ENCODE results near the gene PACC1. TPM values are rescaled to one million over a fixed set of nuclear protein-coding genes. Genes with fewer than 3 reads are reported as not detected.

The PACC1 gene
- total RNA-seq, 3 donors from 2014 or later: 2.7 to 6.2 (median 4.2) TPM

DNA sequence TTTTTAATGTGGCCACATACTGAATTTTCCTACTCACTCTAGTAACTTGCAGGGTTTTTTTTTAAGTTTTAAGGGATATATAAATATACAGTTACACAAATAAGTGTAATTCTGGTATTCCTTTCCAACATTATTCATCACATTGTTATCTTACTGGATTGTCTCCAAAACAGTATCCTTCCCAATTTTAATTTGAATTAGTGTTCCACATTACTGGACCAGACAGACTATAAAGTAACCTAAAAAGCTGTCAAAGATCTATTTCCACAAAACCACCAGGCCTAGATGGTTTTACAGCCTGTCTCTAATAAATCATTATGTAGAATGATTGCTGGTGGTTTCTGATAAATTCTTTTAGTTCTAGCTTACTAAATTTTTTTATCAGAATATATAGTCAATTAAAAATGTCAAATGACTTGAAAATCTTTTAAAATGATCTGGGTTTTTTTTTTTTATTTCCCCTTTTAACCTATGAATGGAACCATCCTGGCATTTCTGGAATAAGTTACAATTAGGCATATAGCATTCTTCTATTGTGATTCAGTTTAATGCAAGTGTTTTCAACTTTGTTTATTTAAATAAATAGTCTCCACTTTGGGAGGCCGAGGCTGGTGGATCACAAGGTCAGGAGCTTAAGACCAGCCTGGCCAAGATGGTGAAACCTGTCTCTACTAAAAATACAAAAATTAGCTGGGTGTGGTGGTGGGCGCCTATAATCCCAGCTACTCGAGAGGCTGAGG is 59.3 kb downstream of the PACC1 start:
- intact Hi-C loops (cut with DNase I; ENCODE audit: low total_unique reads): no loop called here
- no peak overlapping the region for H3K4me3 ChIP-seq
- DNase-seq (ENCODE audit: low spot score in 2 of 2): no peak
- peaks cover 4% of the 10 kb centered on the region for H3K36me3 ChIP-seq
- TF ChIP-seq POLR2A (IDR thresholded peaks at IDR 0.05): no peak
- TF ChIP-seq, protein P1, sequence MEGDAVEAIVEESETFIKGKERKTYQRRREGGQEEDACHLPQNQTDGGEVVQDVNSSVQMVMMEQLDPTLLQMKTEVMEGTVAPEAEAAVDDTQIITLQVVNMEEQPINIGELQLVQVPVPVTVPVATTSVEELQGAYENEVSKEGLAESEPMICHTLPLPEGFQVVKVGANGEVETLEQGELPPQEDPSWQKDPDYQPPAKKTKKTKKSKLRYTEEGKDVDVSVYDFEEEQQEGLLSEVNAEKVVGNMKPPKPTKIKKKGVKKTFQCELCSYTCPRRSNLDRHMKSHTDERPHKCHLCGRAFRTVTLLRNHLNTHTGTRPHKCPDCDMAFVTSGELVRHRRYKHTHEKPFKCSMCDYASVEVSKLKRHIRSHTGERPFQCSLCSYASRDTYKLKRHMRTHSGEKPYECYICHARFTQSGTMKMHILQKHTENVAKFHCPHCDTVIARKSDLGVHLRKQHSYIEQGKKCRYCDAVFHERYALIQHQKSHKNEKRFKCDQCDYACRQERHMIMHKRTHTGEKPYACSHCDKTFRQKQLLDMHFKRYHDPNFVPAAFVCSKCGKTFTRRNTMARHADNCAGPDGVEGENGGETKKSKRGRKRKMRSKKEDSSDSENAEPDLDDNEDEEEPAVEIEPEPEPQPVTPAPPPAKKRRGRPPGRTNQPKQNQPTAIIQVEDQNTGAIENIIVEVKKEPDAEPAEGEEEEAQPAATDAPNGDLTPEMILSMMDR (IDR thresholded peaks at IDR 0.05): no peak
- no peak overlapping the region for H3K27ac ChIP-seq
- no peaks in the 10 kb centered on the region for H3K9me3 ChIP-seq
- H3K27me3 ChIP-seq: no peaks in the 10 kb centered on the region
- H3K4me1 ChIP-seq: no peaks in the 10 kb centered on the region

- no peak for DNase-seq (ENCODE audit: low spot score in 2 of 2)
- Histone ChIP-seq H3K27me3 (no peaks in the 10 kb centered on the region), H3K27ac (no peak overlapping the region), H3K4me3 (no peak overlapping the region), H3K36me3 (peaks cover 3% of the 10 kb centered on the region), H3K9me3 (no peaks in the 10 kb centered on the region), H3K4me1 (no peaks in the 10 kb centered on the region)
- intact Hi-C loops (cut with DNase I; ENCODE audit: low total_unique reads): no loop called here
- TF ChIP-seq, protein P1 (IDR thresholded peaks at IDR 0.05): no peak
- TF ChIP-seq POLR2A (IDR thresholded peaks at IDR 0.05) (no peak), POLR2AphosphoS5 (IDR thresholded peaks at IDR 0.05) (no peak)
Measured at GRCh38 chr1:212354464-212354863, 60.2 kb downstream of the PACC1 start.

DNA sequence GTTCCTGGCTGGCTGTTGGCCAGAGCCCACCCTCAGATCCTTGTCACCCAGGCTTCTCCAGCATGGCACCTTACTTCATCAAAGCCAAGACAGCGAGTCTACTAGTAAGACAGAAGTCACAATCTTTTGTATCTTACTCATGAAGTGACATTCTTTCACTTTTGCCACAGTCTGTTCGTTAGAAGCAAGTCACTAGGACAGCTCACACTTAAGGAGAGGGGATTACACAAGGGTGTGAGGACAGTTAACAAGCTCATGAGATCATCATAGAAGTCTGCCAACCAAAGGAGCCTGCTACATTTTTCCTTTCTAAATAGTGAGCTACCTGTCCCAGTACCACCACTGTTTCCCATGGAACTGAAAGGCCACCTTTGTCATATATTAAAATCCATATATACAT is 61.5 kb downstream of the PACC1 start:
- Histone ChIP-seq H3K9me3 (no peaks in the 10 kb centered on the region), H3K36me3 (peaks cover 2% of the 10 kb centered on the region), H3K4me3 (no peak overlapping the region), H3K4me1 (no peaks in the 10 kb centered on the region), H3K27ac (no peak overlapping the region), H3K27me3 (no peaks in the 10 kb centered on the region)
- DNase-seq (ENCODE audit: low spot score in 2 of 2): no peak
- no peak for TF ChIP-seq POLR2A (IDR thresholded peaks at IDR 0.05)
- no peak for TF ChIP-seq POLR2AphosphoS5 (IDR thresholded peaks at IDR 0.05)
- intact Hi-C loops (cut with DNase I; ENCODE audit: low total_unique reads): no loop called here

- TF ChIP-seq, protein P1 (IDR thresholded peaks at IDR 0.05): no peak
- no peak for TF ChIP-seq POLR2AphosphoS5 (IDR thresholded peaks at IDR 0.05)
- no peak for TF ChIP-seq POLR2A (IDR thresholded peaks at IDR 0.05)
- intact Hi-C loops (cut with DNase I; ENCODE audit: low total_unique reads): no loop called here
- no peaks in the 10 kb centered on the region for H3K36me3 ChIP-seq
Measured at GRCh38 chr1:212351588-212352362, 62.9 kb downstream of the PACC1 start.

GRCh38 chr1:212346601-212347000 is 68.1 kb downstream of the PACC1 start:
- TF ChIP-seq POLR2AphosphoS5 (IDR thresholded peaks at IDR 0.05): no peak
- TF ChIP-seq POLR2A (IDR thresholded peaks at IDR 0.05): no peak
- no peaks in the 10 kb centered on the region for H3K27me3 ChIP-seq
- no peak for DNase-seq (ENCODE audit: low spot score in 2 of 2)
- H3K27ac ChIP-seq: no peak overlapping the region
- no peak overlapping the region for H3K4me3 ChIP-seq
- intact Hi-C loops (cut with DNase I; ENCODE audit: low total_unique reads): no loop called here
- H3K9me3 ChIP-seq: no peaks in the 10 kb centered on the region
- H3K4me1 ChIP-seq: no peaks in the 10 kb centered on the region
- H3K36me3 ChIP-seq: no peaks in the 10 kb centered on the region

More at GRCh38 chr1:212351588-212352362, 62.9 kb downstream of the PACC1 start:
- Histone ChIP-seq H3K27me3 (no peaks in the 10 kb centered on the region), H3K4me1 (no peaks in the 10 kb centered on the region), H3K4me3 (no peak overlapping the region), H3K27ac (no peak overlapping the region), H3K9me3 (no peaks in the 10 kb centered on the region)
- no peak for DNase-seq (ENCODE audit: low spot score in 2 of 2)

- no peak overlapping the region for H3K4me3 ChIP-seq
- no peaks in the 10 kb centered on the region for H3K36me3 ChIP-seq
- H3K27ac ChIP-seq: no peak overlapping the region
- no peaks in the 10 kb centered on the region for H3K27me3 ChIP-seq
- no peak for TF ChIP-seq POLR2A (IDR thresholded peaks at IDR 0.05)
- TF ChIP-seq, protein P1 (IDR thresholded peaks at IDR 0.05): no peak
- TF ChIP-seq POLR2AphosphoS5 (IDR thresholded peaks at IDR 0.05): no peak
- intact Hi-C loops (cut with DNase I; ENCODE audit: low total_unique reads): no loop called here
- no peaks in the 10 kb centered on the region for H3K4me1 ChIP-seq
- H3K9me3 ChIP-seq: no peaks in the 10 kb centered on the region
- DNase-seq (ENCODE audit: low spot score in 2 of 2): no peak
Measured at GRCh38 chr1:212344905-212345304, 69.8 kb downstream of the PACC1 start.

Data from breast epithelium (tissue), 4 donors.